Nephron (organoid): ENCODE results near the gene GLCCI1.

Source experiments
- H3K27ac Mint-ChIP-seq, 3 experiments: 2 replicates each; pipeline ENCODE4 v1.8.0; 2020; ENCODE audit warnings: mixed read lengths in 3 of 3, mild to moderate bottlenecking in 2 of 3, moderate library complexity in 1 of 3
- H3K27me3 Mint-ChIP-seq: 2 replicates; pipeline ENCODE4 v1.8.0; 2021; ENCODE audit warnings: low read depth, mild to moderate bottlenecking, moderate library complexity, mixed read lengths
- H3K36me3 Mint-ChIP-seq: 2 replicates; pipeline ENCODE4 v1.8.0; 2020; ENCODE audit warnings: low read depth, mixed read lengths
- H3K4me1 Mint-ChIP-seq: 2 replicates; pipeline ENCODE4 v1.8.0; 2020; ENCODE audit warnings: mixed read lengths
- H3K4me3 Mint-ChIP-seq, 3 experiments: 2 replicates each; pipeline ENCODE4 v1.8.0; 2020; ENCODE audit warnings: mild to moderate bottlenecking in 3 of 3, mixed read lengths in 3 of 3, moderate library complexity in 2 of 3
- H3K9me3 Mint-ChIP-seq: 2 replicates; pipeline ENCODE4 v1.8.0; 2020; ENCODE audit warnings: mixed read lengths
- TF ChIP-seq, protein P1 (sequence below), 3 experiments: fragments of 200-600 bp; sonication (generic); IDR thresholded peaks; one replicate each; pipeline ENCODE4 v1.5.0; 2021; ENCODE audit warnings: antibody characterized with exemption in 3 of 3; ENCODE audit not compliant: unreplicated experiment in 3 of 3

The GLCCI1 gene

DNA sequence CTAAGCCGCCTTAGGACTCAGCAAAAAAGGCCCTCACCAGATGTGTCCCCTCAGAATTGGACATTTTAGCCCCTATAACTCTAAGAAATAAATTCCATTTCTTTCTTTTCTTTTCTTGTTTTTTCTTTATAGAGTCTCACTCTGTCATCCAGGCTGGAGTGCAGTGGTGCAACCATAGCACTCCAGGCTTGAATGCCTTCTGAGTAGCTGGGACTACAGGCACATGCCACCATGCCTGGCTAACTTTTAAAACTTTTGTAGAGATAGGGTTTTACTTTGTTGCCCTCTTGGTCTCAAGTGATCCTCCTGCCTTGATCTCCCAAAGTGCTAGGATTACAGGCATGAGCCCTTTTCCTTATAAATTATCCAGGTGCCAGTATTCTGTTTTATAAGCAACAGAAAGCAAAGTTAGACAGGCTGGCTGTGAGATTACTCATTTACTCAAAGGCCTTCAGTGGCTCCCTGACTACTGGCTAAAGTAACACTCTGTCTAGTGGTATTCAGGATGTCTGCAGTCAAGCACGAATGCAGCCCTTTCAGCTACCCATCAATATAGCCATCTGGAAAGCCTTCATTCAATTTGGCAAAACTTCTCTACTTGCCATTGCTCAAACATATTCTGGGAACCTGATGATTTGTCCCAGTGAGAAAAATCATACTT lies 164.7 kb downstream of the GLCCI1 start:
- Mint-ChIP-seq H3K4me1 (peaks cover 6% of the 10 kb centered on the region), H3K9me3 (no peaks in the 10 kb centered on the region), H3K4me3 (no peak overlapping the region), H3K36me3 (no peaks in the 10 kb centered on the region), H3K27ac (peak overlapping the region; percentile 78 to 94 (median 86)), H3K27me3 (no peaks in the 10 kb centered on the region)
- TF ChIP-seq, protein P1, sequence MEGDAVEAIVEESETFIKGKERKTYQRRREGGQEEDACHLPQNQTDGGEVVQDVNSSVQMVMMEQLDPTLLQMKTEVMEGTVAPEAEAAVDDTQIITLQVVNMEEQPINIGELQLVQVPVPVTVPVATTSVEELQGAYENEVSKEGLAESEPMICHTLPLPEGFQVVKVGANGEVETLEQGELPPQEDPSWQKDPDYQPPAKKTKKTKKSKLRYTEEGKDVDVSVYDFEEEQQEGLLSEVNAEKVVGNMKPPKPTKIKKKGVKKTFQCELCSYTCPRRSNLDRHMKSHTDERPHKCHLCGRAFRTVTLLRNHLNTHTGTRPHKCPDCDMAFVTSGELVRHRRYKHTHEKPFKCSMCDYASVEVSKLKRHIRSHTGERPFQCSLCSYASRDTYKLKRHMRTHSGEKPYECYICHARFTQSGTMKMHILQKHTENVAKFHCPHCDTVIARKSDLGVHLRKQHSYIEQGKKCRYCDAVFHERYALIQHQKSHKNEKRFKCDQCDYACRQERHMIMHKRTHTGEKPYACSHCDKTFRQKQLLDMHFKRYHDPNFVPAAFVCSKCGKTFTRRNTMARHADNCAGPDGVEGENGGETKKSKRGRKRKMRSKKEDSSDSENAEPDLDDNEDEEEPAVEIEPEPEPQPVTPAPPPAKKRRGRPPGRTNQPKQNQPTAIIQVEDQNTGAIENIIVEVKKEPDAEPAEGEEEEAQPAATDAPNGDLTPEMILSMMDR (IDR thresholded peaks at IDR 0.05; ENCODE audit: unreplicated experiment in 3 of 3): no peak

DNA sequence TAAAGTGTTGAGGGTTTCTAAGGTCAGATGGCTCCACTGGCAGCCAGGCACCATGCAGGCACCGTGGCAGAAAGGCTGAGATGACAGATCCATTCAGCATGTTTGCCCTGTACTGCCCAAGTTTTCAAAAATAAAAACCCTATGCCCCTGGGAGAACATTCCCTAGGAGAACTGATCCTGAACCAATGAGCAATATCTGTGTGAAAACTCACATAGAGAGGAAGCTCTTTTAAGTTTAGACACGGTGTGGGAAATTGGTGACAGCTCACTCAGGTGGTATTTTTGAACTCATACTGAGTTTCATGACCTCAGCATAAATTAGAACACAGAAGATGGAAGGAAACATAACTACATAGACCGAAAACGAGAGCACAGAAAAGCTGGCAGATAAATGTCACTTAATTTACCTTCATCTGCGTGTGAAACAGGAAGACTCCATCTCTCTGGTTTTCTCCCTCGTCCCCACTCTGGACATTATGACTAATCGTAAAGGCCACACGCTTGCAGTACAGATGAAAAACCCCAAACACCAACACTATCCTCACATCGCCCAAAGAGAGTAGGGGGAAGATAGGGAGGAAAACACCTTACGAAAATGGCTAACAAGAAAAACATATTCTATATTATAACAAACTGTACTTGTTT lies 165.6 kb downstream of the GLCCI1 start:
- no peaks in the 10 kb centered on the region for H3K27me3 Mint-ChIP-seq

DNA sequence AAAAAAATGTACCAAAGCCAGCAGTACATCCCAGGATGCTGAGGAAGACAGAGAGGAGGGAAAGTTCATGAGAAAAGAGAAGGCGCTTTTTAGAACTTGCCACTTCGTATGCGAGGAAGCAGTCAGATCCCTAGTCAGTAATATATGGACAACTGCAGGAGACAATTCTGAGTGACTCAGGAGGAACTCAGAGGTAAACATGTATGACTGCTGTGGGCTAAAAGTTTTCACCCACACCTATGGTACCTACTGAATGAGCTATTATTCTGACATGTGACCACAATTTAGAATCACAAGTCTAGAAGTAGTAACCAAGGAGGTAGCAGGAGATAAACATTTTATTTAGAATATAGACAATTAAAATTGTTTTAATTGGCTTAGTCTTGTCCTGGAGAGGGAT lies 166.8 kb downstream of the GLCCI1 start:
- Mint-ChIP-seq H3K4me3 (no peak overlapping the region), H3K9me3 (no peaks in the 10 kb centered on the region), H3K27ac (peak overlapping the region in 1 of 3 experiments; percentile 49), H3K36me3 (no peaks in the 10 kb centered on the region), H3K4me1 (peaks cover 6% of the 10 kb centered on the region), H3K27me3 (no peaks in the 10 kb centered on the region)
- TF ChIP-seq, protein P1 (IDR thresholded peaks at IDR 0.05; ENCODE audit: unreplicated experiment in 3 of 3): no peak

More for the DNA sequence above, 165.6 kb downstream of the GLCCI1 start:
- Mint-ChIP-seq H3K9me3 (no peaks in the 10 kb centered on the region), H3K36me3 (no peaks in the 10 kb centered on the region), H3K4me3 (no peak overlapping the region), H3K4me1 (peaks cover 6% of the 10 kb centered on the region), H3K27ac (peak overlapping the region; percentile 40 to 86 (median 60))
- TF ChIP-seq, protein P1 (IDR thresholded peaks at IDR 0.05; ENCODE audit: unreplicated experiment in 3 of 3): no peak

DNA sequence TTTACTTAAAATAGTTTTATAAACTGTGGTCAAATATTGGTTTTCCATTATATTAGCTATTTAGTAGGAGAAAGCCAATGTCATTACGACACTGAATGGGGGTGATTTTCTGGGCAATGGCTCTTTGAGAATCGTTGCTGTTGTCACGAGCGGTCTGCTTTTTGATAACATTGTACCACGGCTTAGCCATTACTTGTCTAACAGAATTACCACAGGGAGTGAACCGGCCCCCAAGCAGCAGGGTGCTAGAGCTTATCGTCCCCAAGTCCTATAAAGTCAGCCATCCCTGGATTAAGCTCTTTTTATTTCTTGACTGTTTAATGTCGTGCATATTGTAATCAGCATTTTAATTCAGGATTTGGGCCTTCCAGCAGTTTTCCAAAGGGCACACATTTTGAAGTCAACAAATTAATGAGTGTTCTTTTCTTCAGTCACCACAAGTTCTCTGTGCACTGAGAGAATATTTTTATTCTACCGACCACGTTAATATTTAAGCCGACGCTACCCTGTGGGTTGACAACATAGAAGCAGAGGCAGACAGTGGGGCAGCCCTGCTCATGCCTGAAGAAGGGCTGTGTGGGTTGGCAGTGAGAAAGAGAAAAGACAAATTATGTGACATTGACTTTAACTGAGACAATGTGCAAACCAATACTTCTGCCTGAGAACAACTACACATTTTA lies 167.6 kb downstream of the GLCCI1 start:
- Mint-ChIP-seq H3K4me1 (peaks cover 6% of the 10 kb centered on the region), H3K27ac (peak overlapping the region; percentile 79 to 93 (median 80)), H3K9me3 (no peaks in the 10 kb centered on the region), H3K4me3 (no peak overlapping the region), H3K27me3 (no peaks in the 10 kb centered on the region), H3K36me3 (no peaks in the 10 kb centered on the region)
- TF ChIP-seq, protein P1 (IDR thresholded peaks at IDR 0.05; ENCODE audit: unreplicated experiment in 3 of 3): no peak
